Skeletal muscle tissue (tissue), 4 donors: ENCODE data around the gene NR1H4. TPM values are rescaled to one million over a fixed set of nuclear protein-coding genes. Genes with fewer than 3 reads are reported as not detected.
"Not testable (repeated sequence)": the region's sequence is repeated elsewhere in the genome, so short reads cannot be mapped to it uniquely, and the experiment has no call there.

Source experiments
- H3K27ac ChIP-seq: one replicate; pipeline ENCODE4 v1.7.0; 2013; ENCODE audit warnings: mild to moderate bottlenecking, low read depth, low read length, inconsistent platforms
- H3K27me3 ChIP-seq, 3 donors: one replicate each; pipeline ENCODE4 v1.7.0; 2013; ENCODE audit warnings: low read length in 3 of 3; ENCODE audit not compliant: control insufficient read depth in 3 of 3, insufficient read depth in 3 of 3
- H3K36me3 ChIP-seq, 3 donors: one replicate each; pipeline ENCODE4 v1.7.0; 2013; ENCODE audit warnings: low read length in 3 of 3; ENCODE audit not compliant: control insufficient read depth in 3 of 3, insufficient read depth in 3 of 3
- H3K4me1 ChIP-seq, 3 donors: one replicate each; pipeline ENCODE4 v1.7.0; 2013; ENCODE audit warnings: low read length in 3 of 3, mild to moderate bottlenecking in 3 of 3; ENCODE audit not compliant: control insufficient read depth in 3 of 3, insufficient read depth in 3 of 3
- H3K4me3 ChIP-seq, 3 donors: one replicate each; pipeline ENCODE4 v1.7.0; 2013; ENCODE audit warnings: low read length in 3 of 3
- H3K9ac ChIP-seq, 3 donors: one replicate each; pipeline ENCODE4 v1.7.0; 2013; ENCODE audit warnings: low read length in 3 of 3, mild to moderate bottlenecking in 3 of 3, moderate library complexity in 2 of 3, low read depth in 1 of 3
- H3K9me3 ChIP-seq, 3 donors: one replicate each; pipeline ENCODE4 v1.7.0; 2013; ENCODE audit warnings: low read length in 3 of 3; ENCODE audit not compliant: control insufficient read depth in 3 of 3
- total RNA-seq: library from RNA; depleted of rRNA; stranded (reverse); fragments of >200 nt; gene quantifications from one replicate; pipeline ENCODE4 v1.2.3, GENCODE V29; 2014
- donor health status: Osteomylitis.

Gene NR1H4
- not detected for total RNA-seq

DNA sequence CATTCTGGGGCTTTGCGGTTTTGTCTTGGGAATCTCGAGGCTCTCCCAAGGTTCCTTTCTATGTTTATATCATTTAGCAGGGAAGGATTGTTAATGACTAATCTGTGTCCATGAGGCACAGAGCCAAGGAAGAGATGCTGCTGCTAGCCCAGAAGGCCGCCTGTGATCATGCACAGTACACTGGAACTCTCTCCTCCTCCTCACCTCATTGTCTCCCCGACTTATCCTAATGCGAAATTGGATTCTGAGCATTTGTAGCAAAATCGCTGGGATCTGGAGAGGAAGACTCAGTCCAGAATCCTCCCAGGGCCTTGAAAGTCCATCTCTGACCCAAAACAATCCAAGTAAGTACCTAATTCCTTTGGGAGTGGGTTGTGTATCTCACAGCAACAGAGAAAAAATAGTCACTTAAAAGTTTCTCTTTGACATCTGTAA, at the start of gene NR1H4:
TSS of gene NR1H4 (plus strand) at position 151 of the 435 bp plus-strand sequence. CDS start 19,458 bp downstream, outside the sequence.
- H3K9ac ChIP-seq, result no peak within 1 kb of the TSS
- H3K4me3 ChIP-seq, result no peak within 1 kb of the TSS
- no peaks in the 10 kb centered on the region for H3K4me1 ChIP-seq
- peaks cover 0 to 3% (median 2%) of the 10 kb centered on the region in 3 donors for H3K27me3 ChIP-seq
- H3K27ac ChIP-seq, result no peak within 1 kb of the TSS
- no peaks in the 10 kb centered on the region for H3K36me3 ChIP-seq
- H3K9me3 ChIP-seq, result no peaks in the 10 kb centered on the region

DNA sequence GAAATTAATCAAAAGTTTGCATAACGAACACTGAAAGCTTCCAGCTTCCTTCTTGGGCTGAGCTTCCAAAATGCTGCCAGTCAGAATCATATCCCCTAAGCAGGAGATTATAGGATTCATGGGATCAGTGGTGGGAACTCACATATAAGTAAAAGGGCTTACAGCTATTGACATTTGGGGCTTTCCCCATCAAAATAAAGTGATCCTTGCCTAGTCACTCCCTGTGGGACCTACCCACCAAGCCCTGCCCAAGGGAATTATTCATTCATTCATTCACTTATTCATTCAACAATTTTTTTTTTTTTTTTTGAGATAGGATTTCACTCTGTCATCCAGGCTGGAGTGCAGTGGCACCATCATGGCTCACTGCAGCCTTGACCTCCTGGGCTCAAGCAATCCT, 47.5 kb upstream of the NR1H4 start:
- no peaks in the 10 kb centered on the region for H3K4me1 ChIP-seq
- no peak overlapping the region for H3K27ac ChIP-seq
- no peaks in the 10 kb centered on the region for H3K36me3 ChIP-seq
- peaks cover 0 to 4% (median 0%) of the 10 kb centered on the region in 3 donors for H3K9me3 ChIP-seq
- no peak overlapping the region for H3K9ac ChIP-seq
- H3K4me3 ChIP-seq, result no peak overlapping the region
- no peaks in the 10 kb centered on the region for H3K27me3 ChIP-seq

DNA sequence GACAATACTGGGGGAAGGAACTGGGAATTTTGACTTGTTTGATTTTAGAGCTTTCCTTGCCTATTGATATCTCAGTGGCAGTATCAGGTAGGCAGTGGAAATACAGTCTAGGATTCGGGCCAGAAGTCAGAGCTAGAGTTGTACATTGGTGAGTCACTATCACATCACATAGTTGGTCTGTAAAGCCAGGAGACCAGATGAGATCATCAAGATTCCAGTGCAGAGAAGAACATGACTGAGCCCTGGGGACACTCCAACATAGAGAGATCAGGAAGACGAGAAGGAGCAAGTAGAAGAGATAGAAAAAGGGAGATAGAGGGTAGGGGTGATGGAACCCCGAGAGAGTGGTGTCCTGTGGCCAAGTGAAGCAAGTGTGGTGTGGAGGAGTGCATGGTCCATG, 46.6 kb upstream of the NR1H4 start:
- no peak overlapping the region for H3K27ac ChIP-seq
- no peak overlapping the region for H3K9ac ChIP-seq
- H3K27me3 ChIP-seq, result no peaks in the 10 kb centered on the region
- no peaks in the 10 kb centered on the region for H3K36me3 ChIP-seq
- no peak overlapping the region for H3K4me3 ChIP-seq
- H3K9me3 ChIP-seq, result peaks cover 0 to 4% (median 0%) of the 10 kb centered on the region in 3 donors
- H3K4me1 ChIP-seq, result no peaks in the 10 kb centered on the region

DNA sequence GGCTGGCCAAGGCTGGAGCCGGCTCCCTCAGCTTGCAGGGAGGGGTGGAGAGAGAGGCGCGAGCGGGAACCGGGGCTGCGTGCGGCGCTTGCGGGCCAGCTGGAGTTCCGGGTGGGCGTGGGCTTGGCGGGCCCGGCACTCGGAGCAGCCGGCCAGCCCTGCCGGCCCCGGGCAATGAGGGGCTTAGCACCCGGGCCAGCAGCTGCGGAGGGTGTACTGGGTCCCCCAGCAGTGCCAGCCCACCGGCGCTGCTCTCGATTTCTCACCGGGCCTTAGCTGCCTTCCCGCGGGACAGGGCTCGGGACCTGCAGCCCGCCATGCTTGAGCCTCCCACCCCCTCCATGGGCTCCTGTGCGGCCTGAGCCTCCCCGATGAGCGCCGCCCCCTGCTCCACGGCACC, 43.4 kb upstream of the NR1H4 start:
- not testable (repeated sequence) for H3K27ac ChIP-seq, H3K4me3 ChIP-seq, H3K4me1 ChIP-seq, H3K27me3 ChIP-seq, H3K9me3 ChIP-seq, H3K9ac ChIP-seq, H3K36me3 ChIP-seq

DNA sequence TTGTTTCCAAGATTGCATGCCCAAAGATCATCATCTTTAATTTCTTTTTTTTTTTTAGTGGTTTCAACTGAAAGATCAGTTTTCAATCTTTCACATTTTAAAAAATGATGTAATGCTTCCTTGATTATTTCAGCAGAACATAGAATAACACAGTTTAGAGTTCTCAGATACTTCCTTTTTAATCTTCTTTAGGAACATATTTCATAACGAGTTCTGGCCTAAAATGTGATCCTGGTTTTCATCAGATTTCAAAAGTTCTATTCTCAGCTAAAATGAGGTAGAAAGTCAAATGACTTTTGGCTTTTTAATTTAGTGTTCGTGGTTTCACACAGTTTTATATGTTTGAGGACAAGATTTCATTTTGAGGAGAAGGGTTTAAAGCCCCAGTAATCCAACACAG, 40.0 kb upstream of the NR1H4 start:
- H3K4me3 ChIP-seq, result no peak overlapping the region
- H3K27ac ChIP-seq, result no peak overlapping the region
- peaks cover 0 to 2% (median 0%) of the 10 kb centered on the region in 3 donors for H3K9me3 ChIP-seq
- no peaks in the 10 kb centered on the region for H3K4me1 ChIP-seq
- no peaks in the 10 kb centered on the region for H3K27me3 ChIP-seq
- no peaks in the 10 kb centered on the region for H3K36me3 ChIP-seq
- no peak overlapping the region for H3K9ac ChIP-seq

DNA sequence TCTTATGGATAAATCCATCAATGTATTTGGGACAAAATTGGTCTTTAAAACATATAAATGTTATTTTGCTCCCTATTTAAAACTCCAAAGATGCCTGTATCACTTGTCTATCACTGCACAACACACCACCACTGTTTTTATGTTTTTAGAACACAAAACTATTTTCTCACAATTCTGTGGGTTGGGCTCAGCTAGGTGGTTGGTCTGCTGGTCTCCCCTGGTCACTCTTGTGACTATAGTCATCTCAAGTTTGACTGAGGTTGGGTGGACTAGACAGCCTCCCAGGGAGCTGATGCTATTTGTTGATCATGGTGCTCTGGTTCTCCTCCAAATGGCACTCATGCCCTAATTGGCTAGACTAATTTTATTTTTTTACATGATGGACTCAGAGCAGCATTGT, 39.5 kb upstream of the NR1H4 start:
- Histone ChIP-seq H3K27me3 (no peaks in the 10 kb centered on the region), H3K4me3 (no peak overlapping the region), H3K9ac (no peak overlapping the region), H3K36me3 (no peaks in the 10 kb centered on the region), H3K9me3 (no peaks in the 10 kb centered on the region), H3K4me1 (no peaks in the 10 kb centered on the region), H3K27ac (no peak overlapping the region)

DNA sequence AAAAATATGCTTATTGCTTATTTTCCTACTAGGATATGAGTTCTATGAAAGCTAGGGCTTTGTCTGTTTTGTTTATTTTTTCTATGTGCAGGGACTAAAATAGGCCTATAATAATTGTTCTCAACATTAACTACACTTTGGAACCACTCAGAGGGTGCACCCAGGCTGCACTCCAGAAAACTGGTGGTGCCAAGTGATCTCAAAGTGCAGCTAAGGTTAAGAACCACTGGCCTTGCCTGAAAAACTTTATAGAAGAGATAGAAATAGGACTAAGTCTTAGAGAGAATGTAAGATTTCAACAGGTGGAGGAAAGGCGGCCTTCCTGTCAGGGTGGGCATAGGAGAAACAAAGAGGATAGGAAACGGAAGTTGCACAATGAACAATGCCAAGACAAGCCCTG, 37.7 kb upstream of the NR1H4 start:
- Histone ChIP-seq H3K4me1 (no peaks in the 10 kb centered on the region), H3K27me3 (no peaks in the 10 kb centered on the region), H3K36me3 (no peaks in the 10 kb centered on the region), H3K27ac (no peak overlapping the region), H3K9me3 (no peaks in the 10 kb centered on the region), H3K4me3 (no peak overlapping the region), H3K9ac (no peak overlapping the region)

DNA sequence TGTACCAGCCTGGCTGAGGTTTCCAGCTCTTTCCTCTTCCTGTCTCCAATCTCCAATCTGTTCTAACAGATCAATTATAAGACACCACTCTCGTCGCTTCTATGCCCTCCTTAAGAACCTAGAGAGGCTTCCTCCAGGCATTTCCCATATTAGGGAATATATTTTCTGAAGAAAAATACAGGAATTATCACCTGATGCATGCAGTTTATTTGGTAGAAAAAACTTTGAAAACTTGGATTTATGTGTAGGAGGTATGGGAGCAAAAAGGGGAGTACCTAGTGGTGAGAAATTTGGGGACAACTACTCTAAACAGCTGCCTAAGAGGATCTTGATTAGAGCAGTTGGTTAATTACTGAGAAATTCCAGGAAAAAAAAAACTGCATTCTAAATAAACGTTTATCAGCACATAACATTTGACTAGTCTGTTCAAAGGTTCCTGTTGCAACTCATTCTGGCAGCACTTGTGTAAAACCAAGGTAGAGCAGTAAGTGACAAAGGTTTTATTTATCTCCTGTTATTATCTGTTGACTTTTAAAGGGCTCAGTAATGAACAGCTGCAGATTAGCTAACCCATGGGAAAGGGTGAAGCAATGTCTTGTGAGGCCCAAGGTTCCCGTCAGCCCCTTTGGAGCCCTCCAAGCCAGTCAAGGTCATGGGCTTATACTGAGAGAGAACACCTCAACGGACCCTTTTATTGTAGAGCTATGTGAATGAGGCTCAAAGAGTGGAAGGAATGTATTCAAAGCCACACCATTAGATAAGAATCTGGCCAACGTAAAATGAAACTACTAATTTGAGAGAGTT, 36.4 kb upstream of the NR1H4 start:
- Histone ChIP-seq H3K27me3 (no peaks in the 10 kb centered on the region), H3K4me1 (no peaks in the 10 kb centered on the region), H3K4me3 (no peak overlapping the region), H3K36me3 (no peaks in the 10 kb centered on the region), H3K27ac (no peak overlapping the region), H3K9ac (no peak overlapping the region), H3K9me3 (no peaks in the 10 kb centered on the region)

DNA sequence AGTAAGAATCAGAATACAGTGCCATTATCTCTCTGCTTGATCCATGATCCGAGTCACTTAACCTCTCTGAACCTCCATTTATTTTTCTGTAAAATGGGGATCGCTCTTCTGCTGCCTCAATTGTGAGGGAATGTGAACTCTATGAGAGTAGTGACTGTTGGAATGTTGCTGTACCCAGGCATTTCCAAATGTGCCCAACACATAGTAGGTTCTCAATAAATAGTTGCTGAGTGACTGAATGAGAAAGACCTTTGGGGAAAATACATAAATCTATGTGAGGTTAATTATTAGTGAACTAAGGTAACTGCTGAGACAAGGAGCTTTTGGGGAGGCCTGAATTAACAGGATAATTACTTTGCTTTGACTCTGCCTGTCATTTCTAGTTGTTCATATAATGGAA, 33.9 kb upstream of the NR1H4 start:
- Histone ChIP-seq H3K36me3 (no peaks in the 10 kb centered on the region), H3K9me3 (no peaks in the 10 kb centered on the region), H3K4me1 (no peaks in the 10 kb centered on the region), H3K27me3 (no peaks in the 10 kb centered on the region), H3K4me3 (no peak overlapping the region), H3K9ac (no peak overlapping the region), H3K27ac (no peak overlapping the region)

DNA sequence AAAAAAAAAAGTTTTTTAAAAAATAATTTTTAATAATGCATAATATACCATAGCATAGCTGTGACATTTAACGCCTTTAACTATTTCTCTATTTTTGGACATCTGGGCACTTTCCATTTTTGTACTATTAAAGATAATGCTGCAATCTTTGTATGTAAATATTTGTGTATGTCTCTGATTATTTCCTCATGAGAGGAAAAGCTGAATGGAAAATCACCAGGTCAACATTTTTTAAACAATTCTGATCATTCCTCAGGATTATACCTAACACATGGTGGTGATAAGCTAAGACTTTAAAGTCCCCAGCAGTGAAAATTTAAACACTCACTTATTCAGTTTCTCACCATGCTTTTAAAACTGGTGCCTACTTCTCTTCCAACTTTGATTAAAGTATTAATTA, 31.3 kb upstream of the NR1H4 start:
- Histone ChIP-seq H3K36me3 (no peaks in the 10 kb centered on the region), H3K9ac (no peak overlapping the region), H3K4me3 (no peak overlapping the region), H3K27ac (no peak overlapping the region), H3K27me3 (no peaks in the 10 kb centered on the region), H3K9me3 (no peaks in the 10 kb centered on the region), H3K4me1 (no peaks in the 10 kb centered on the region)
